Upper lobe of left lung (tissue), 4 donors: ENCODE results near the gene IMMP2L.

Experiments used
- EP300 ChIP-seq, 4 donors: sonication (generic); formaldehyde crosslinking; IDR thresholded peaks; one replicate each; pipeline ENCODE4 v1.5.1; 2017; ENCODE audit warnings: antibody characterized with exemption in 4 of 4, control low read depth in 2 of 4
- POLR2AphosphoS5 ChIP-seq, 2 donors: sonication (generic); formaldehyde crosslinking; IDR thresholded peaks; one replicate each; pipeline ENCODE4 v1.5.1; 2017; ENCODE audit warnings: antibody characterized with exemption in 2 of 2
- TF ChIP-seq, protein P1 (sequence below), 6 experiments: fragments of 450-650 bp in 4 of 6; fragments of 200-600 bp in 2 of 6; sonication (generic) in 2 of 6; IDR thresholded peaks; one replicate each; pipeline ENCODE4 v1.5.1; 2016 to 2019; ENCODE audit warnings: antibody characterized with exemption in 6 of 6

DNA sequence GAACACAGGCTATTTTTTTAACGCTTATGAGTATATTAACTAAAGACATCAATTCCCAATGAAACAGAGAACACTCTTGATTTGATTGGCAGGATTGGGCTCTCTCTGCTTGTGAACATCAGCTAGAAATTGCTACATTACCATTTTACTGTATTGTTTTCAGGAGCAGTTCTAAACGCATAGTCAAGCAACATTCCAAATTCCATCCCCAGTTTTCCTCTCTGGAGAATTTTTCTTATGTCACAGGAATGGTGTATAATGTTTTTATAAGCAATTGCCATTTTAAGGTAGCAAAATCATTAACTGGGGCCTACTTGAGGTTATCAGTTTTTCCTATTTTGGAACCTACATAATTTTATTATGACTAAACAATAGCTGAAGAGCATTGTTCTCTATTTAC is 748.3 kb downstream of the IMMP2L start:
- TF ChIP-seq EP300 (IDR thresholded peaks at IDR 0.05) (no peak), POLR2AphosphoS5 (IDR thresholded peaks at IDR 0.05) (no peak)
- TF ChIP-seq, protein P1, sequence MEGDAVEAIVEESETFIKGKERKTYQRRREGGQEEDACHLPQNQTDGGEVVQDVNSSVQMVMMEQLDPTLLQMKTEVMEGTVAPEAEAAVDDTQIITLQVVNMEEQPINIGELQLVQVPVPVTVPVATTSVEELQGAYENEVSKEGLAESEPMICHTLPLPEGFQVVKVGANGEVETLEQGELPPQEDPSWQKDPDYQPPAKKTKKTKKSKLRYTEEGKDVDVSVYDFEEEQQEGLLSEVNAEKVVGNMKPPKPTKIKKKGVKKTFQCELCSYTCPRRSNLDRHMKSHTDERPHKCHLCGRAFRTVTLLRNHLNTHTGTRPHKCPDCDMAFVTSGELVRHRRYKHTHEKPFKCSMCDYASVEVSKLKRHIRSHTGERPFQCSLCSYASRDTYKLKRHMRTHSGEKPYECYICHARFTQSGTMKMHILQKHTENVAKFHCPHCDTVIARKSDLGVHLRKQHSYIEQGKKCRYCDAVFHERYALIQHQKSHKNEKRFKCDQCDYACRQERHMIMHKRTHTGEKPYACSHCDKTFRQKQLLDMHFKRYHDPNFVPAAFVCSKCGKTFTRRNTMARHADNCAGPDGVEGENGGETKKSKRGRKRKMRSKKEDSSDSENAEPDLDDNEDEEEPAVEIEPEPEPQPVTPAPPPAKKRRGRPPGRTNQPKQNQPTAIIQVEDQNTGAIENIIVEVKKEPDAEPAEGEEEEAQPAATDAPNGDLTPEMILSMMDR (IDR thresholded peaks at IDR 0.05) = no peak
